ENCODE data around the gene C1D. TPM values are rescaled to one million over a fixed set of nuclear protein-coding genes. Genes with fewer than 3 reads are reported as not detected.

C1D gene
- total RNA-seq, 4 donors from 2014 or later = 40.6 to 67.9 (median 48.2) TPM

GRCh38 chr2:68031542-68032160, 31.2 kb downstream of the C1D start:
- TF ChIP-seq CTCF (IDR thresholded peaks at IDR 0.05) = peak in 5 of 6 experiments; percentile 37 to 87 (median 65)
- TF ChIP-seq POLR2A (IDR thresholded peaks at IDR 0.05) = no peak
- intact Hi-C loops (cut with DNase I) = no loop called here
- Histone ChIP-seq H3K4me3 (replicated peaks in 1 of 3) (no peak overlapping the region), H3K9me3 (no peaks in the 10 kb centered on the region), H3K4me1 (no peaks in the 10 kb centered on the region), H3K27ac (no peak overlapping the region), H3K36me3 (no peaks in the 10 kb centered on the region), H3K27me3 (no peaks in the 10 kb centered on the region)
- 45 to 46% methylated on average over 2 of the region's 2 CpGs for WGBS, 2 donors
- no peak for DNase-seq

GRCh38 chr2:68031043-68031442, 31.8 kb downstream of the C1D start:
- intact Hi-C loops (cut with DNase I) = no loop called here
- Histone ChIP-seq H3K9me3 (no peaks in the 10 kb centered on the region), H3K36me3 (no peaks in the 10 kb centered on the region), H3K27ac (no peak overlapping the region), H3K4me1 (no peaks in the 10 kb centered on the region), H3K4me3 (replicated peaks in 1 of 3) (no peak overlapping the region), H3K27me3 (no peaks in the 10 kb centered on the region)
- TF ChIP-seq POLR2A (IDR thresholded peaks at IDR 0.05) (no peak), CTCF (IDR thresholded peaks at IDR 0.05) (no peak)
- DNase-seq = no peak

DNA sequence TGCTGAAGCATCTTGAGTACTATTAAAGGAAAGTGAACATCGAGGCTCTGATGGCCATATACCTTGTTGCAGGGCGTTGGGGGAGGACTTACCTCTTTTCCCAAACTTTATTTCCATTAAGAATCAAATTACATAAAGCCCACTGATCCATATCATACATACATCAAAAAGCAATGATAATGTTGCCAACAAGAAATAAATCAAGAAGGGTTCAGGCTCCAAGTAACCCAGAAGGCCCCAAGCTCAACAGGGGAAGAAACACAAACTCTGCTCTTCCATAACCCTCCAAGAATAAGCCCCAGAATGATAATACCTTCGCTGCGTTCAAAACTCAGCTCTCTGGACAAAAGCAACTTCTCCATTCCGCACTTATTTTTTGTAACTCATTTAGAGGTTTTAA, 32.3 kb downstream of the C1D start:
- no peak overlapping the region for H3K4me3 ChIP-seq (replicated peaks in 1 of 3)
- no peaks in the 10 kb centered on the region for H3K9me3 ChIP-seq
- H3K4me1 ChIP-seq = no peaks in the 10 kb centered on the region
- DNase-seq = no peak
- H3K36me3 ChIP-seq = no peaks in the 10 kb centered on the region
- TF ChIP-seq CTCF (IDR thresholded peaks at IDR 0.05) = no peak
- no peak for TF ChIP-seq POLR2A (IDR thresholded peaks at IDR 0.05)
- H3K27ac ChIP-seq = no peak overlapping the region
- intact Hi-C loops (cut with DNase I) = no loop called here
- no peaks in the 10 kb centered on the region for H3K27me3 ChIP-seq
- WGBS, 2 donors = 91 to 94% methylated on average over 5 of the region's 5 CpGs

DNA sequence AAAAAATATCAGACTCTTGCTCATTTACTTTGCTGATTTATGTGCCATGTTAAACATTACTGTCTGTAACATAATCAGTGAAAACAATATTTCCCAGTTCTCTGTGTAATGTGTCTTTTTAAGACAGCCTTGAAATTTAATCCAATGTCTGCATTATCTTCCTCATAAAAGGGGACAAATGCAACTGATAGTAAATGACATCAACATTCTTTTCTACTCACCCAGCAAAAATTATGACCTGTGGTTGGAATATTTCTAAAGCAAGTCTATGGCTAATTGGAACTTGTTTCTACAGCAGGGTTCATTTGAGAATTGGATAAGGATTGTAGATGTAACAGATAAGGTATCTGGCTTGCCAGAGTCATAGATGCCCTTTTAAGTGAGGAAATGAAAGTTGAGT, 34.8 kb downstream of the C1D start:
- DNase-seq = no peak
- Histone ChIP-seq H3K4me3 (replicated peaks in 1 of 3) (no peak overlapping the region), H3K36me3 (no peaks in the 10 kb centered on the region), H3K4me1 (no peaks in the 10 kb centered on the region), H3K27ac (no peak overlapping the region), H3K9me3 (no peaks in the 10 kb centered on the region), H3K27me3 (no peaks in the 10 kb centered on the region)
- TF ChIP-seq POLR2A (IDR thresholded peaks at IDR 0.05) = no peak
- intact Hi-C loops (cut with DNase I) = no loop called here

DNA sequence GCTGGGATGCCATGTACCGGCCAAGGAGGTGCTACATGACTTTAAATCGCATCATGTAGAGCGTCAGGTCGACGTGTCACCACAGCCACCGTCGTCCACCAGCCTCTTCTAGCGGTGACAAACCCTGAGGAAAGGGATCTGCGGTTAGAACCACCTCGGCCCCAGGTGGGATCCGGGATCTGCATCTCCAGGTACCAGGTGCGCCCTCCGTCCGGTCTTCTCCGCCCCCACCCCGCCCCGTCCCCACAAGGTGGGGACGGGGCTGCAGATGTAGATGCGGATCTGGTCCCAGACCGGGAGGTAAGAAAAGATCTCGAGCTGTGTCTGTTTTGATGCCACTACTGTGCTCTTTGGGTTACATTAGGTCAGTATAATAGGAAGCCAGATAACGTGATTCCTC, 38.4 kb downstream of the C1D start:
- TF ChIP-seq POLR2A (IDR thresholded peaks at IDR 0.05) (no peak), CTCF (IDR thresholded peaks at IDR 0.05) (no peak)
- WGBS, 2 donors = 95 to 96% methylated on average over 22 of the region's 22 CpGs
- no peak for DNase-seq
- no peaks in the 10 kb centered on the region for H3K36me3 ChIP-seq
- H3K9me3 ChIP-seq = no peaks in the 10 kb centered on the region
- H3K4me3 ChIP-seq (replicated peaks in 1 of 3) = no peak overlapping the region
- no peaks in the 10 kb centered on the region for H3K27me3 ChIP-seq
- no peak overlapping the region for H3K27ac ChIP-seq
- no peaks in the 10 kb centered on the region for H3K4me1 ChIP-seq
- intact Hi-C loops (cut with DNase I) = no loop called here

GRCh38 chr2:68023904-68024303, 38.9 kb downstream of the C1D start:
- H3K9me3 ChIP-seq = no peaks in the 10 kb centered on the region
- no peak for TF ChIP-seq POLR2A (IDR thresholded peaks at IDR 0.05)
- no peak for TF ChIP-seq CTCF (IDR thresholded peaks at IDR 0.05)
- WGBS, 2 donors = 87 to 93% methylated on average over 6 to 16 of the region's 16 CpGs
- H3K27me3 ChIP-seq = no peaks in the 10 kb centered on the region
- intact Hi-C loops (cut with DNase I) = no loop called here
- H3K27ac ChIP-seq = no peak overlapping the region
- H3K36me3 ChIP-seq = no peaks in the 10 kb centered on the region
- DNase-seq = no peak
- H3K4me3 ChIP-seq (replicated peaks in 1 of 3) = no peak overlapping the region
- no peaks in the 10 kb centered on the region for H3K4me1 ChIP-seq

All from thyroid gland (tissue), 4 donors.